HFFc6 (cell line): ENCODE results near the gene TALDO1. TPM values are rescaled to one million over a fixed set of nuclear protein-coding genes. Genes with fewer than 3 reads are reported as not detected.

ENCODE experiments used
- DNase-seq: peaks from one replicate; pipeline ENCODE4 v3.0.0-alpha.2; 2018
- H3K27ac Mint-ChIP-seq: 2 replicates; pipeline ENCODE4 v1.8.0; 2020; ENCODE audit warnings: mild to moderate bottlenecking, mixed read lengths
- H3K27me3 Mint-ChIP-seq: 2 replicates; pipeline ENCODE4 v1.8.0; 2021; ENCODE audit warnings: mild to moderate bottlenecking, moderate library complexity, mixed read lengths; ENCODE audit not compliant: insufficient read depth
- H3K36me3 Mint-ChIP-seq: 2 replicates; pipeline ENCODE4 v1.8.0; 2021; ENCODE audit warnings: low read depth, mixed read lengths
- H3K4me1 Mint-ChIP-seq: 2 replicates; pipeline ENCODE4 v1.8.0; 2020; ENCODE audit warnings: low read depth, mixed read lengths
- H3K4me3 Mint-ChIP-seq: 2 replicates; pipeline ENCODE4 v1.8.0; 2020; ENCODE audit warnings: mild to moderate bottlenecking, moderate library complexity, mixed read lengths
- H3K9me3 Mint-ChIP-seq: 2 replicates; pipeline ENCODE4 v1.8.0; 2020; ENCODE audit warnings: mild to moderate bottlenecking, mixed read lengths
- CTCF ChIP-seq: fragments of 200-600 bp; sonication (generic); IDR thresholded peaks from 2 replicates; pipeline ENCODE4 v1.5.0; 2021; ENCODE audit warnings: antibody characterized with exemption, mild to moderate bottlenecking
- total RNA-seq, 6 experiments: library from RNA; stranded (reverse); fragmentation: NEBNext Ultra II Directional; extraction: Animal tissue kit (Norgen Biotek cat#: 25700); gene quantifications; 2 replicates in 1 of 6; 3 replicates in 5 of 6; pipeline ENCODE4 v1.2.3, GENCODE V29; 2021

The TALDO1 gene
- total RNA-seq, 6 experiments from 2014 or later, result 230 to 351 (median 300) TPM

GRCh38 chr11:723120-723883 is 24.0 kb upstream of the TALDO1 start:
- peaks cover 3% of the 10 kb centered on the region; the same call in 1 of the 2 replicates for H3K4me1 Mint-ChIP-seq
- peak; percentile 52 for DNase-seq
- TF ChIP-seq CTCF, result peak; percentile 87
- H3K36me3 Mint-ChIP-seq, result no peaks in the 10 kb centered on the region
- no peak overlapping the region for H3K27ac Mint-ChIP-seq
- H3K9me3 Mint-ChIP-seq, result no peaks in the 10 kb centered on the region
- no peak overlapping the region for H3K4me3 Mint-ChIP-seq
- peaks cover 3% of the 10 kb centered on the region; the same call in 1 of the 2 replicates for H3K27me3 Mint-ChIP-seq

GRCh38 chr11:724049-724777 is 23.1 kb upstream of the TALDO1 start:
- H3K4me1 Mint-ChIP-seq, result peaks cover 8% of the 10 kb centered on the region; the same call in 1 of the 2 replicates
- H3K36me3 Mint-ChIP-seq, result no peaks in the 10 kb centered on the region
- no peak overlapping the region for H3K27ac Mint-ChIP-seq
- TF ChIP-seq CTCF, result no peak
- H3K4me3 Mint-ChIP-seq, result no peak overlapping the region
- H3K27me3 Mint-ChIP-seq, result peaks cover 3% of the 10 kb centered on the region; the same call in 1 of the 2 replicates
- DNase-seq, result no peak
- no peaks in the 10 kb centered on the region for H3K9me3 Mint-ChIP-seq

- no peak for DNase-seq
Observed at GRCh38 chr11:724778-725386, 22.4 kb upstream of the TALDO1 start.

GRCh38 chr11:725624-726202 is 21.6 kb upstream of the TALDO1 start:
- Mint-ChIP-seq H3K4me3 (no peak overlapping the region), H3K4me1 (peaks cover 8% of the 10 kb centered on the region; the same call in 1 of the 2 replicates)

More at GRCh38 chr11:724778-725386, 22.4 kb upstream of the TALDO1 start:
- H3K4me1 Mint-ChIP-seq, result peaks cover 8% of the 10 kb centered on the region; the same call in 1 of the 2 replicates
- H3K4me3 Mint-ChIP-seq, result no peak overlapping the region
- no peaks in the 10 kb centered on the region for H3K36me3 Mint-ChIP-seq
- no peaks in the 10 kb centered on the region for H3K9me3 Mint-ChIP-seq
- no peak for TF ChIP-seq CTCF
- peaks cover 3% of the 10 kb centered on the region; the same call in 1 of the 2 replicates for H3K27me3 Mint-ChIP-seq
- no peak overlapping the region for H3K27ac Mint-ChIP-seq

More at GRCh38 chr11:725624-726202, 21.6 kb upstream of the TALDO1 start:
- TF ChIP-seq CTCF, result no peak
- no peak for DNase-seq
- Mint-ChIP-seq H3K9me3 (no peaks in the 10 kb centered on the region), H3K36me3 (no peaks in the 10 kb centered on the region), H3K27me3 (peaks cover 3% of the 10 kb centered on the region; the same call in 1 of the 2 replicates), H3K27ac (no peak overlapping the region)
